OCI-LY7 (cell line): ENCODE results near the gene PPRC1. TPM values are rescaled to one million over a fixed set of nuclear protein-coding genes. Genes with fewer than 3 reads are reported as not detected.

ENCODE experiments used
- BruUV-seq: library from RNA; stranded (reverse); fragments of 400-500 nt; replicated peaks from 2 replicates; lab custom pipeline; 2021; lab: Mats Ljungman, UMichigan
- CTCF ChIA-PET: fragments of 300-600 bp; sonication (Branson Sonifier 250); formaldehyde crosslinking; loops from one replicate; lab custom pipeline; 2022; ENCODE audit warnings: antibody characterized with exemption; ENCODE audit not compliant: unreplicated experiment; lab: Charles Lee
- POLR2A ChIA-PET: fragments of 300-600 bp; sonication (Branson Sonifier 250); formaldehyde crosslinking; loops from one replicate; lab custom pipeline; 2022; ENCODE audit warnings: antibody characterized with exemption; lab: Charles Lee
- DNase-seq: peaks from one replicate; pipeline ENCODE4 v3.0.0-alpha.2; 2015; ENCODE audit warnings: low spot score
- H2AFZ ChIP-seq: fragments of 200-600 bp; sonication (generic), shearing (Covaris generic); 2 replicates; pipeline ENCODE4 v1.6.1; 2014; ENCODE audit warnings: mild to moderate bottlenecking, antibody characterized with exemption, low read length, moderate library complexity
- H3K27ac ChIP-seq: fragments of 200-600 bp; sonication (generic); 2 replicates; pipeline ENCODE4 v1.5.1; 2014; ENCODE audit warnings: mixed run types, low read depth, mild to moderate bottlenecking, moderate library complexity, low read length, inconsistent platforms; ENCODE audit not compliant: poor library complexity, severe bottlenecking
- H3K36me3 ChIP-seq: fragments of 200-600 bp; sonication (generic); 2 replicates; pipeline ENCODE4 v1.6.1; 2014; ENCODE audit warnings: mild to moderate bottlenecking, antibody characterized with exemption, low read length, moderate library complexity, mixed read lengths; ENCODE audit not compliant: insufficient read depth
- H3K4me1 ChIP-seq: fragments of 200-600 bp; sonication (generic); 2 replicates; pipeline ENCODE4 v1.5.1; 2014; ENCODE audit warnings: mild to moderate bottlenecking, low read length; ENCODE audit not compliant: insufficient read depth, poor library complexity, severe bottlenecking
- H3K4me2 ChIP-seq: fragments of 200-600 bp; sonication (generic); 2 replicates; pipeline ENCODE4 v1.6.1; 2014; ENCODE audit warnings: mild to moderate bottlenecking, low read length
- H3K4me3 ChIP-seq: fragments of 200-600 bp; sonication (generic); 2 replicates; pipeline ENCODE4 v1.5.1; 2014; ENCODE audit warnings: mild to moderate bottlenecking, low read depth, low read length; ENCODE audit not compliant: poor library complexity, severe bottlenecking
- H3K79me2 ChIP-seq: fragments of 200-600 bp; sonication (generic); 2 replicates; pipeline ENCODE4 v1.6.1; 2016; ENCODE audit warnings: low read depth, mild to moderate bottlenecking, low read length, moderate library complexity, mixed read lengths; ENCODE audit not compliant: insufficient read depth
- H3K9me2 ChIP-seq: fragments of 200-600 bp; sonication (generic); 2 replicates; pipeline ENCODE4 v1.6.1; 2016; ENCODE audit warnings: mild to moderate bottlenecking, low read length, mixed read lengths; ENCODE audit not compliant: insufficient read depth
- H3K9me3 ChIP-seq: fragments of 200-600 bp; sonication (generic); 2 replicates; pipeline ENCODE4 v1.6.1; 2014; ENCODE audit warnings: mild to moderate bottlenecking, mixed run types, low read length, mixed read lengths
- H4K20me1 ChIP-seq: fragments of 200-600 bp; sonication (generic); 2 replicates; pipeline ENCODE4 v1.6.1; 2014; ENCODE audit warnings: mild to moderate bottlenecking, antibody characterized with exemption, low read length, moderate library complexity, mixed read lengths; ENCODE audit not compliant: insufficient read depth
- CTCF ChIP-seq: fragments of 200-600 bp; sonication (generic); conservative IDR thresholded peaks from 2 replicates; pipeline ENCODE4 v1.5.1; 2014; ENCODE audit warnings: mild to moderate bottlenecking, antibody characterized with exemption, low read length, moderate library complexity, mixed read lengths
- EZH2phosphoT487 ChIP-seq: fragments of 200-600 bp; sonication (generic); IDR thresholded peaks from 2 replicates; pipeline ENCODE4 v1.6.1; 2018; ENCODE audit warnings: low read depth, borderline replicate concordance, mild to moderate bottlenecking, mixed run types, antibody characterized with exemption, low read length, moderate library complexity, mixed read lengths
- intact Hi-C: fragments of 100-400 bp; cut with micrococcal nuclease; formaldehyde crosslinking; loops from one replicate; pipeline ENCODE4 v1.10.0; 2022; ENCODE audit not compliant: unreplicated experiment
- total RNA-seq, 2 experiments: library from RNA; depleted of rRNA in 1 of 2; stranded (reverse); fragments of >200 nt in 1 of 2; shearing (Covaris generic) in 1 of 2; gene quantifications; 2 replicates each; pipeline ENCODE4 v1.2.3, GENCODE V29; 2014 to 2022

Gene PPRC1
- total RNA-seq, 2 experiments from 2014 or later: 47.1 to 77.2 TPM

- DNase-seq: no peak
- ChIA-PET CTCF (no interaction called here), POLR2A (interaction anchor here (0.7 kb wide), 1 partner anchor 31 kb away, joined by 3 read pairs; no protein-coding TSS in a partner anchor)
- no peak overlapping the region for H3K4me3 ChIP-seq
- H3K9me3 ChIP-seq: 0 out of 2 replicates have a peak, but pooled peaks cover 7% of the 10 kb centered on the region
- no TSS peak for BruUV-seq
- H3K36me3 ChIP-seq: no peaks in the 10 kb centered on the region
- no peaks in the 10 kb centered on the region for H3K9me2 ChIP-seq
- H3K4me1 ChIP-seq: no peaks in the 10 kb centered on the region
- no peaks in the 10 kb centered on the region for H4K20me1 ChIP-seq
- no peaks in the 10 kb centered on the region for H3K79me2 ChIP-seq
- TF ChIP-seq CTCF (no peak), EZH2phosphoT487 (no peak)
- H2AFZ ChIP-seq: no peak overlapping the region
- no peak overlapping the region for H3K4me2 ChIP-seq
- intact Hi-C loops: no loop called here
- no peak overlapping the region for H3K27ac ChIP-seq
Observed at GRCh38 chr10:102185272-102185671, 52.4 kb downstream of the PPRC1 start.

GRCh38 chr10:102185811-102186527 is 53.1 kb downstream of the PPRC1 start:
- Histone ChIP-seq H3K27ac (no peak overlapping the region), H3K79me2 (no peaks in the 10 kb centered on the region), H3K9me3 (0 out of 2 replicates have a peak, but pooled peaks cover 7% of the 10 kb centered on the region), H2AFZ (no peak overlapping the region), H3K4me2 (no peak overlapping the region), H3K36me3 (no peaks in the 10 kb centered on the region), H3K4me3 (no peak overlapping the region), H3K4me1 (no peaks in the 10 kb centered on the region), H4K20me1 (no peaks in the 10 kb centered on the region), H3K9me2 (no peaks in the 10 kb centered on the region)
- no peak for DNase-seq
- POLR2A ChIA-PET: interaction anchor here (0.7 kb wide), 2 partner anchors 32 to 1539 kb away, joined by 3 to 4 read pairs; no protein-coding TSS in a partner anchor
- intact Hi-C loops: no loop called here
- no TSS peak for BruUV-seq
- CTCF ChIA-PET: interaction anchor here (0.6 kb wide), 1 partner anchor 315 kb away, joined by 3 read pairs; no protein-coding TSS in a partner anchor
- TF ChIP-seq EZH2phosphoT487 (no peak), CTCF (no peak)
